Natural killer cell (primary cell): Measurements from ENCODE around the gene SPTA1. TPM values are rescaled to one million over a fixed set of nuclear protein-coding genes. Genes with fewer than 3 reads are reported as not detected.

Experiments
- ATAC-seq, 3 donors: fragments of 150-1000 bp in 2 of 3; fragments of 200-7000 bp in 1 of 3; cut with Tn5 transposase; 1 replicate in 1 of 3; 2 replicates in 2 of 3; pipeline ENCODE4 v1.10.0; 2021; ENCODE audit warnings: mild to moderate bottlenecking in 2 of 3, moderate library complexity in 2 of 3
- DNase-seq, 2 donors: peaks; one replicate each; pipeline versions ENCODE4 v3.0.0 to v3.0.0-alpha.2; 2013 to 2021; ENCODE audit warnings: mixed read lengths in 1 of 2
- H3K27ac ChIP-seq: one replicate; pipeline ENCODE4 v1.5.1; 2013; ENCODE audit warnings: mild to moderate bottlenecking, low read length
- H3K27me3 ChIP-seq: one replicate; pipeline ENCODE4 v1.6.1; 2013; ENCODE audit warnings: low read length; ENCODE audit not compliant: control insufficient read depth, insufficient read depth
- H3K36me3 ChIP-seq: one replicate; pipeline ENCODE4 v1.6.1; 2013; ENCODE audit warnings: low read length; ENCODE audit not compliant: control insufficient read depth, insufficient read depth
- H3K4me1 ChIP-seq: one replicate; pipeline ENCODE4 v1.6.1; 2013; ENCODE audit warnings: low read length; ENCODE audit not compliant: control insufficient read depth, insufficient read depth
- H3K4me3 ChIP-seq: one replicate; pipeline ENCODE4 v1.5.1; 2013; ENCODE audit warnings: low read length
- H3K9me3 ChIP-seq: one replicate; pipeline ENCODE4 v1.6.1; 2013; ENCODE audit warnings: low read length; ENCODE audit not compliant: control insufficient read depth, insufficient read depth
- H3K27ac Mint-ChIP-seq, 2 donors: one replicate each; pipeline ENCODE4 v1.8.0; 2022; ENCODE audit warnings: mild to moderate bottlenecking in 2 of 2, mixed read lengths in 2 of 2, moderate library complexity in 1 of 2
- H3K27me3 Mint-ChIP-seq, 2 donors: one replicate each; pipeline ENCODE4 v1.8.0; 2022; ENCODE audit warnings: low read depth in 2 of 2, mixed read lengths in 2 of 2
- H3K36me3 Mint-ChIP-seq: one replicate; pipeline ENCODE4 v1.8.0; 2022; ENCODE audit warnings: mixed read lengths
- H3K4me1 Mint-ChIP-seq, 2 donors: one replicate each; pipeline ENCODE4 v1.8.0; 2022; ENCODE audit warnings: mixed read lengths in 2 of 2
- H3K4me3 Mint-ChIP-seq: one replicate; pipeline ENCODE4 v1.8.0; 2022; ENCODE audit warnings: mild to moderate bottlenecking, moderate library complexity, mixed read lengths
- H3K9me3 Mint-ChIP-seq, 2 donors: one replicate each; pipeline ENCODE4 v1.8.0; 2022; ENCODE audit warnings: mixed read lengths in 2 of 2
- WGBS: methylation state at CpG from one replicate; pipeline ENCODE4 v1.1.7; 2013; ENCODE audit warnings: missing lambda C conversion rate; ENCODE audit not compliant: insufficient coverage; 5-methylcytosine and 5-hydroxymethylcytosine counted together
- intact Hi-C: fragments of 100-400 bp; cut with micrococcal nuclease; formaldehyde crosslinking; loops from one replicate; pipeline ENCODE4 v1.14.2; 2022
- total RNA-seq, 4 donors: library from RNA; stranded (reverse); fragments of 120-200 nt in 1 of 4; gene quantifications; one replicate each; pipeline versions ENCODE4 v1.2.3 to v1.2.4, GENCODE V29; 2013 to 2022
- TF ChIP-seq, protein P1 (sequence below): fragments of 200-600 bp; IDR thresholded peaks from one replicate; pipeline ENCODE4 v1.8.0; 2022; ENCODE audit warnings: antibody characterized with exemption

SPTA1 gene
- total RNA-seq, 3 donors from 2014 or later (not counting 1 experiment from before 2014, with no cell fraction given) = 0.30 TPM; not detected in 2

DNA sequence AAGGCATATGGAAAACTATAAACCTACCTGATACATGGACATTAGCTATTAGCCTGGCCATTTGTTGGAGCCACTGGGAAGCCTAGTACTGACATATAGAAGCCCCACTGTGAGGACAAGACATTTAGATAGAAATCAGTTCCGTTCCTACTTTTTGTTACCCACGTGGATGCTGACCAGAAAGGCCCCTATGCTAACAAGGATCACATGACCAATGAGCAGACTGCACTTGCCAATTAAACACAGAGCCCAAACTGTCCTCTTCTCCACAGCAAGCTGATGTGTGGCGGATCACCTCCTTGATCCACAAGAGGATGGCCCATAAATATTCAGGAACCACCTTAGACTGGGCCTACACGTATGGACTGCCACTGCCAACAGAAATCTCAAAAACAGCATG lies 45.2 kb upstream of the SPTA1 start:
- ATAC-seq = no peak
- Mint-ChIP-seq H3K27me3 (peaks cover 3 to 14% of the 10 kb centered on the region in 2 donors), H3K36me3 (no peaks in the 10 kb centered on the region), H3K9me3 (no peaks in the 10 kb centered on the region), H3K4me3 (no peak overlapping the region), H3K27ac (no peak overlapping the region), H3K4me1 (no peaks in the 10 kb centered on the region)
- H3K4me3 ChIP-seq = no peak overlapping the region
- no peaks in the 10 kb centered on the region for H3K9me3 ChIP-seq
- no peaks in the 10 kb centered on the region for H3K36me3 ChIP-seq
- 92% methylated on average over 4 of the region's 4 CpGs for WGBS
- peaks cover 5% of the 10 kb centered on the region for H3K27me3 ChIP-seq
- TF ChIP-seq, protein P1, sequence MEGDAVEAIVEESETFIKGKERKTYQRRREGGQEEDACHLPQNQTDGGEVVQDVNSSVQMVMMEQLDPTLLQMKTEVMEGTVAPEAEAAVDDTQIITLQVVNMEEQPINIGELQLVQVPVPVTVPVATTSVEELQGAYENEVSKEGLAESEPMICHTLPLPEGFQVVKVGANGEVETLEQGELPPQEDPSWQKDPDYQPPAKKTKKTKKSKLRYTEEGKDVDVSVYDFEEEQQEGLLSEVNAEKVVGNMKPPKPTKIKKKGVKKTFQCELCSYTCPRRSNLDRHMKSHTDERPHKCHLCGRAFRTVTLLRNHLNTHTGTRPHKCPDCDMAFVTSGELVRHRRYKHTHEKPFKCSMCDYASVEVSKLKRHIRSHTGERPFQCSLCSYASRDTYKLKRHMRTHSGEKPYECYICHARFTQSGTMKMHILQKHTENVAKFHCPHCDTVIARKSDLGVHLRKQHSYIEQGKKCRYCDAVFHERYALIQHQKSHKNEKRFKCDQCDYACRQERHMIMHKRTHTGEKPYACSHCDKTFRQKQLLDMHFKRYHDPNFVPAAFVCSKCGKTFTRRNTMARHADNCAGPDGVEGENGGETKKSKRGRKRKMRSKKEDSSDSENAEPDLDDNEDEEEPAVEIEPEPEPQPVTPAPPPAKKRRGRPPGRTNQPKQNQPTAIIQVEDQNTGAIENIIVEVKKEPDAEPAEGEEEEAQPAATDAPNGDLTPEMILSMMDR = no peak
- no peak for DNase-seq
- no peak overlapping the region for H3K27ac ChIP-seq
- intact Hi-C loops = no loop called here
- no peaks in the 10 kb centered on the region for H3K4me1 ChIP-seq

DNA sequence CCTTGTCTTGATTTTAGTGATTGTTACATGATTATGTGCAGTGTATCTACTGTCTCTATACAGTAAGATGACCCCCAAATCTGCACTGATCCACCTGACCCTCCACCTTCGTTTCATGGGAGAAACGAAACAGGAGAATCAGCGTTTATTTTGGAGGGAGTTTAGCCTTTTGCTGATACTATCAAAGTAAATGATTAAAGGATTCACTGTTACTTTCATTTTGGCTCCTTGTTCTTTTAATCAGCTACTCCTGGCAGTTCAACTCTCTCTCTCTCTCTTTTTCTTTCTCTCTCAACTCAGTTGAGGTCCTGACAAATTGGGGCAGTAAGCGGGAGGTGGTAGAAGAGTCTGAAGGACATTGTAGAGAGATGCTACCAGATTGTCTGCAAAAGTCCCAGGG lies 43.9 kb upstream of the SPTA1 start:
- Mint-ChIP-seq H3K36me3 (no peaks in the 10 kb centered on the region), H3K4me3 (no peak overlapping the region), H3K27me3 (peaks cover 6 to 18% of the 10 kb centered on the region in 2 donors), H3K9me3 (no peaks in the 10 kb centered on the region), H3K27ac (no peak overlapping the region), H3K4me1 (no peaks in the 10 kb centered on the region)
- H3K27ac ChIP-seq = no peak overlapping the region
- WGBS = 100% methylated on average over 1 of the region's 4 CpGs
- no peaks in the 10 kb centered on the region for H3K4me1 ChIP-seq
- TF ChIP-seq, protein P1 = no peak
- no peak for DNase-seq
- ATAC-seq = no peak
- peaks cover 5% of the 10 kb centered on the region for H3K27me3 ChIP-seq
- no peak overlapping the region for H3K4me3 ChIP-seq
- H3K36me3 ChIP-seq = no peaks in the 10 kb centered on the region
- no peaks in the 10 kb centered on the region for H3K9me3 ChIP-seq
- intact Hi-C loops = no loop called here

DNA sequence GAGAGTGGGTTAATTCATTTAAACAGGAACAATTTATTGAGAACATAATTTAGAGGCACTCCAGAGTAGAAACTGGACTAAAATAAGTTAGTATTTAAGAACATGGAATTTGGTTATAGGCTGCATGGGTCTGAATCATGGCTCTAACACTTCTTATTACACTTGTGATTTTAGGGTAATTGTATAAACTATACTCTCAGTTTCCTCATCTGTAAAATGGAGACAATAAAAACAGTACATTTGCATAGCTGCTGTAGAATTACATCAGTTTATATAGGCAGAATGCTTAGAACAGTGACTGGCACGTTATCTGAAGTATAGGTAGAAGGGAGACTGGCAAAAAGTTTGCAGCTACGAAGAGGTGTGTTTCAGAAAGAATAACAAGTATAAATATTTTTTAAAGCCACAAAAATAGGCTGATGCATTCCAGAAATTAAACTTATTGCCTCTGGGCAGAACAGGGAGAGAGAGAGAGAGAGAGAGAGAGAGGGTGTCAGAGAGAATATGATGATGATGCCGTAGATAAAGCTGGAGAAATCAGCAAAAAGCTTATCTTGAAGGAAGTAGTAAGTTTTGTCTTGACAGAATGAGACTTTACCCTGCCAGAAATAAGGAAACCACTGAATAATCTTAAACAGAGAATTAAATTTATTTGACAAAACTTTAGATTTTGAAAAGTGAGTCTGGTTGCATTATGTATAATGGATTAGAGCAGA lies 42.2 kb upstream of the SPTA1 start:
- 64% methylated on average over 3 of the region's 3 CpGs for WGBS
- TF ChIP-seq, protein P1 = no peak
- DNase-seq = no peak
- Mint-ChIP-seq H3K4me1 (no peaks in the 10 kb centered on the region), H3K27ac (no peak overlapping the region), H3K9me3 (no peaks in the 10 kb centered on the region), H3K36me3 (no peaks in the 10 kb centered on the region), H3K27me3 (peaks cover 15 to 31% of the 10 kb centered on the region in 2 donors), H3K4me3 (no peak overlapping the region)
- H3K4me3 ChIP-seq = no peak overlapping the region
- intact Hi-C loops = no loop called here
- H3K4me1 ChIP-seq = no peaks in the 10 kb centered on the region
- no peaks in the 10 kb centered on the region for H3K36me3 ChIP-seq
- no peaks in the 10 kb centered on the region for H3K9me3 ChIP-seq
- H3K27ac ChIP-seq = no peak overlapping the region
- no peak for ATAC-seq
- peaks cover 7% of the 10 kb centered on the region for H3K27me3 ChIP-seq

DNA sequence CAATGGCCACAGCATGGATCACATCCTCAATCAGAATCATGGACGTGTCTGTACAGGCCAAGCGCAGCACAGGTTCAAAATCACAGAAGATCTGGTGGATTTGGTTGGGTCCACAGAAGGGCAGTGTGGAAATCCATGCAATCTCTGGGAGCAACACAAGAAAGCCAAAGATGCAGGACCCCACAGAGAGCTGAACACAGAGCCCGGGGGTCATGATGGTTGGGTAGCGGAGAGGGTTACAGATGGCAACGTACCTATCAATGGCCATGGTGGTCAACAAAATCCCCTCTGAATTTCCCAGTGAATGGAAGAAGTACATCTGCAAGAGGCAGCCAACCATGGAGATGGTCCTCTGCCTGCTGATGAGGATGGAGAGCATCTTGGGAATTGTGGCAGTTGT lies 37.9 kb upstream of the SPTA1 start:
- Histone ChIP-seq H3K36me3 (no peaks in the 10 kb centered on the region), H3K27ac (no peak overlapping the region), H3K9me3 (no peaks in the 10 kb centered on the region), H3K27me3 (peaks cover 10% of the 10 kb centered on the region), H3K4me1 (no peaks in the 10 kb centered on the region), H3K4me3 (no peak overlapping the region)
- no peaks in the 10 kb centered on the region for H3K9me3 Mint-ChIP-seq
- no peak for ATAC-seq
- no peaks in the 10 kb centered on the region for H3K4me1 Mint-ChIP-seq
- TF ChIP-seq, protein P1 = no peak
- no peak overlapping the region for H3K4me3 Mint-ChIP-seq
- DNase-seq = no peak
- H3K36me3 Mint-ChIP-seq = no peaks in the 10 kb centered on the region
- no peak overlapping the region for H3K27ac Mint-ChIP-seq
- WGBS = 92% methylated on average over 5 of the region's 5 CpGs
- intact Hi-C loops = no loop called here
- H3K27me3 Mint-ChIP-seq = peaks cover 24 to 60% of the 10 kb centered on the region in 2 donors
